ENCODE results near the gene GET4. TPM values are rescaled to one million over a fixed set of nuclear protein-coding genes. Genes with fewer than 3 reads are reported as not detected.

Gene GET4
- total RNA-seq, 1 experiment from 2014 or later = 120 TPM

- H3K4me1 ChIP-seq (replicated peaks; ENCODE audit: insufficient read depth) = no peaks in the 10 kb centered on the region
- no peaks in the 10 kb centered on the region for H3K9me2 ChIP-seq (ENCODE audit: insufficient read depth)
- no peaks in the 10 kb centered on the region for H3K27me3 ChIP-seq (ENCODE audit: insufficient read depth, low read depth)
- no peak for TF ChIP-seq EZH2 (IDR thresholded peaks at IDR 0.05; ENCODE audit: low read depth)
- no peak for TF ChIP-seq CTCF (conservative IDR thresholded peaks at IDR 0.05)
- H2AFZ ChIP-seq = no peak overlapping the region
- peaks cover 5% of the 10 kb centered on the region for H3F3A ChIP-seq (ENCODE audit: insufficient read depth, low read depth)
- no peak for DNase-seq
- BruUV-seq (replicated peaks) = no TSS peak
- H3K9me3 ChIP-seq (ENCODE audit: insufficient read depth, low read depth) = no peaks in the 10 kb centered on the region
- H3K79me2 ChIP-seq (ENCODE audit: low read depth) = no peaks in the 10 kb centered on the region
- no peak overlapping the region for H3K4me3 ChIP-seq
- POLR2A ChIA-PET (ENCODE audit: unreplicated experiment) = no interaction called here
- no peak overlapping the region for H3K27ac ChIP-seq
- intact Hi-C loops (cut with micrococcal nuclease; ENCODE audit: unreplicated experiment) = no loop called here
- H3K4me2 ChIP-seq = no peak overlapping the region
- H4K20me1 ChIP-seq (ENCODE audit: insufficient read depth) = no peaks in the 10 kb centered on the region
- peaks cover 48% of the 10 kb centered on the region for H3K36me3 ChIP-seq (ENCODE audit: low read depth)
- CTCF ChIA-PET = no interaction called here
These were observed 19.8 kb upstream of the GET4 start for GRCh38 chr7:856444-857095.

DNA sequence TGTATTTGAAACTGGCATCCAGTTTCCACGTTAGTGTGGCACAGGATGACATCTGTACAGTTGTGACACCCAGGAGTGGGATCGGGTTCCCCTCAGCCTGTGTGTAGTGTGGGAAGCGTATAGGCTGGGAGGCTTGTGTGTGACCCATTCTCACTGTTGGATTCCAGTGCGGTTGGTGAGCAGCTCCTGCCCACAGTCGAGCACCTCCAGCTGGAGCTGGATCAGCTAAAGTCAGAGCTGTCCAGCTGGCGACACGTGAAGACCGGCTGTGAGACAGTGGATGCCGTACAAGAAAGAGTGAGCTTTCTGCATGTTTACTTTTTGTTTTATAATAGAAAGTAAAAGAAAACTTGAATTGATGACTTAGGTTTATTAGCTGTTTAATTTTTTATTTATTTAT is 18.7 kb upstream of the GET4 start:
- H3K4me3 ChIP-seq = no peak overlapping the region
- ChIA-PET CTCF (no interaction called here), POLR2A (ENCODE audit: unreplicated experiment) (no interaction called here)
- DNase-seq = no peak
- intact Hi-C loops (cut with micrococcal nuclease; ENCODE audit: unreplicated experiment) = no loop called here
- H3F3A ChIP-seq (ENCODE audit: insufficient read depth, low read depth) = peaks cover 5% of the 10 kb centered on the region
- no peaks in the 10 kb centered on the region for H3K9me3 ChIP-seq (ENCODE audit: insufficient read depth, low read depth)
- H4K20me1 ChIP-seq (ENCODE audit: insufficient read depth) = no peaks in the 10 kb centered on the region
- no peaks in the 10 kb centered on the region for H3K4me1 ChIP-seq (replicated peaks; ENCODE audit: insufficient read depth)
- no peaks in the 10 kb centered on the region for H3K79me2 ChIP-seq (ENCODE audit: low read depth)
- H3K9me2 ChIP-seq (ENCODE audit: insufficient read depth) = no peaks in the 10 kb centered on the region
- no peaks in the 10 kb centered on the region for H3K27me3 ChIP-seq (ENCODE audit: insufficient read depth, low read depth)
- peaks cover 55% of the 10 kb centered on the region for H3K36me3 ChIP-seq (ENCODE audit: low read depth)
- no peak overlapping the region for H3K27ac ChIP-seq
- no peak overlapping the region for H2AFZ ChIP-seq
- no TSS peak for BruUV-seq (replicated peaks)
- no peak overlapping the region for H3K4me2 ChIP-seq
- TF ChIP-seq CTCF (conservative IDR thresholded peaks at IDR 0.05) (no peak), EZH2 (IDR thresholded peaks at IDR 0.05; ENCODE audit: low read depth) (no peak)

DNA sequence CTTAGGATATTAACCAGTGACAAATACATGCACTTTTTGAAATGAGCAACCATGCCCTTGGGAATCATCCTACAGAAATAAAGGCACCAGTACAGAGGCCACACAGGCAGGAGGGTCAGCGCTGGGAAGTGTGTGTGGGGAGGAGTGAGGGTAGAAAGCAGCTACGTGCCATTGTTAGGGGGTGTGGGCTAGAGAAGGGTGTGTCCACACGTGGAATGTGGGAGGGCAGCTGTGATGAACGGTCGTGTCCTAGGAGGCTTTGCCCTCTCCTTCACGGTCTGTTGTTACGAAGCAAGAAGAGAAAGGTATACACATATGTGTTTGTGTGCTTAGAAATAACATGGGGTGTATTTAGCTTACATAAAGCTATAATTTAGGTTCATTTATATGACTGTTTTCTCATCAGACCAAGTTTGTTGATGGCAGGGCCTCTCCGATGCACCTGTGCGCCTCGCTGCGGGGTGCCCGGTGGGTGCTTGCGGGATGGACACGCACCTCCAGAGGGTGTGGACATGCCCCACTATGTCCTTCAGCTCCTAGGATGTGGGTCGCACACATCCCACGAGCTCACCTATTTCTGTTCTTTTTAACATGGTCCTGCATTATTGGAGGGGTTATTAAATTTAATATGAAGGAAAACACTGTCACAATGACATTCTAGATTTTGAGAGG is 16.9 kb upstream of the GET4 start:
- no peak overlapping the region for H3K27ac ChIP-seq
- intact Hi-C loops (cut with micrococcal nuclease; ENCODE audit: unreplicated experiment) = no loop called here
- no peak overlapping the region for H3K4me3 ChIP-seq
- no peak overlapping the region for H3K4me2 ChIP-seq
- peaks cover 5% of the 10 kb centered on the region for H3F3A ChIP-seq (ENCODE audit: insufficient read depth, low read depth)
- H3K9me2 ChIP-seq (ENCODE audit: insufficient read depth) = no peaks in the 10 kb centered on the region
- H4K20me1 ChIP-seq (ENCODE audit: insufficient read depth) = no peaks in the 10 kb centered on the region
- no peaks in the 10 kb centered on the region for H3K27me3 ChIP-seq (ENCODE audit: insufficient read depth, low read depth)
- ChIA-PET CTCF (no interaction called here), POLR2A (ENCODE audit: unreplicated experiment) (no interaction called here)
- no peaks in the 10 kb centered on the region for H3K4me1 ChIP-seq (replicated peaks; ENCODE audit: insufficient read depth)
- no peak overlapping the region for H2AFZ ChIP-seq
- no peak for DNase-seq
- peaks cover 46% of the 10 kb centered on the region for H3K36me3 ChIP-seq (ENCODE audit: low read depth)
- no peak for TF ChIP-seq EZH2 (IDR thresholded peaks at IDR 0.05; ENCODE audit: low read depth)
- no peak for TF ChIP-seq CTCF (conservative IDR thresholded peaks at IDR 0.05)
- no peaks in the 10 kb centered on the region for H3K79me2 ChIP-seq (ENCODE audit: low read depth)
- no TSS peak for BruUV-seq (replicated peaks)
- no peaks in the 10 kb centered on the region for H3K9me3 ChIP-seq (ENCODE audit: insufficient read depth, low read depth)
